ENCODE measurements around the gene SMAD7. TPM values are rescaled to one million over a fixed set of nuclear protein-coding genes. Genes with fewer than 3 reads are reported as not detected.
A peak's percentile ranks its signal among the peaks of the same experiment; 100 is the strongest.

Gene SMAD7
- total RNA-seq, 1 donor from 2014 or later = 26.8 TPM

DNA sequence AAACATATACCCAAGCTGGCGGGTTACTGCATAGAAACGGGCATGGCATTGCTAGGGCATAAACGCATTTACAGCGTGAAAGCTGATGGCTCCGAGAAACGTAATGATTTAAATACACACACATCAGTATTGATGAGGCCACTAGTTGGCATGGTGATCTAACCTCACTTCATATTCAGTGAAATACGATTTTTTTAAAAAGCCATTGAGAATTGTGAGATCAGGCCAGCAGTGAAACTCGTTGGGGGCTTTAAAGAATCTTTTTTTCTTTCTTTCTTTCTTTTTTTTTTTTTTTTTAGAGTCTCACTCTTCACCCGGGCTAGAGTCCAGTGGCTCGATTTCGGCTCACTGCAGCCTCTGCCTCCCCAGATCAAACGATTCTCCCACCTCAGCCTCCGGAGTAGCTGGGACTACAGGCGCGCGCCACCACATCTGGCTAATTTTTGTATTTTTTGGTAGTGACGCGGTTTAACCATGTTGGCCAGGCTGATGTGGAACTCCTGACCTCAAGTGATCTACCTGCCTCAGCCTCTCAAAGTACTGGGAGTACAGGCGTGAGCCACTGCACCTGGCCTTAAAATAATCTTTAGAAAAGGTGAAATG lies 2.4 kb upstream of the SMAD7 start:
- peak overlapping the region; percentile 44 for H3K27ac Mint-ChIP-seq
- peaks cover 14% of the 10 kb centered on the region for H3K27me3 Mint-ChIP-seq (ENCODE audit: insufficient read depth)
- peaks cover 15% of the 10 kb centered on the region for H3K36me3 Mint-ChIP-seq (ENCODE audit: low read depth)
- peak overlapping the region; percentile 89 for H3K4me3 Mint-ChIP-seq
- H3K4me1 Mint-ChIP-seq (ENCODE audit: low read depth) = peaks cover 30% of the 10 kb centered on the region
- no peaks in the 10 kb centered on the region for H3K9me3 Mint-ChIP-seq
- intact Hi-C loops (cut with micrococcal nuclease) = loop anchor here (5.0 to 10.0 kb wide), 2 partner anchors 209 to 502 kb away; no protein-coding TSS in a partner anchor
- no peak for DNase-seq (ENCODE audit: low spot score)

DNA sequence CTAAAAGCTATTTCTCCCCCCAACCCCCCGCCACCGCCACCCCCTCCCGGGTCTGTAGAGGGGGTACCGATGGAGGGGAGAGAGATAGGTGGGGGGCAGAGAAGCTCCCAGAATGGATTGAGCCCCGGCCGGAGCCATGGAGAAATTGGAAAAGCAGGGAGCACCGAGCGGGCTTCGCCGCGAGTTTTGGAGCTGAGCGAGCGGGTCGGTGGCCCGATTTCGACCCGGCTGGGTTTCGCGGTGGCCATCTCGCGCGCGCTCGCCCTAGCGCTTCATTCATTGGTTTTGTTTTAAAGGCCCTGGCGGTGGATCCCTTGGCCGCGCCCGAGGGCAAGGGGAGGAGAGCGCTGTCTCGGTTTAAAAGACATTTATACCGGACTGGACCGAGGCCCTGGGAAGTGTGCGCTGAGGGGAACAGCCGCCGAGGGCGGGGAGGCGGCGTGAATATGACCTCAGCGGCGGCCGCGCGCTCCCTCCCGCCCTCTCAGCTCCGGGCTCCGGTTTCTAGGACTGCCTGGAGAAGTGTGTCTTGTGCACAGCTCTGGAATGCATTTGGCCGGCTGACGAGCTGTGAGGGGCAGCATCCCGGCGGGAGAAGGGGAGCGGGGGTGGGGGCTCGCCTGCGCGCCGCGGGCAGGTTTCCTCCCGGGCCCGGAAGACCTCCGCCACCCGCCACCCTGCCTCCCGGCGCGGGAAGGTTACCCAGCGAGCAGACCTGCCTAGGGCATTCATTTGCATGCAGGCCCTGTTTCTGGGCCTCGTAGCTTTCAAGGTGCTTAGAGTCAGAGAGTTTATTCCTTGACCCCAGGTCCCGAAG lies 1.7 kb upstream of the SMAD7 start:
- no peaks in the 10 kb centered on the region for H3K9me3 Mint-ChIP-seq
- H3K36me3 Mint-ChIP-seq (ENCODE audit: low read depth) = peaks cover 20% of the 10 kb centered on the region
- H3K4me3 Mint-ChIP-seq = peak overlapping the region; percentile 89
- intact Hi-C loops (cut with micrococcal nuclease) = loop anchor here (1.0 to 10.0 kb wide), 6 partner anchors 20 to 502 kb away; no protein-coding TSS in a partner anchor
- H3K27ac Mint-ChIP-seq = peak overlapping the region; percentile 90
- H3K4me1 Mint-ChIP-seq (ENCODE audit: low read depth) = peaks cover 37% of the 10 kb centered on the region
- H3K27me3 Mint-ChIP-seq (ENCODE audit: insufficient read depth) = peaks cover 14% of the 10 kb centered on the region
- DNase-seq (ENCODE audit: low spot score) = peak; percentile 39

DNA sequence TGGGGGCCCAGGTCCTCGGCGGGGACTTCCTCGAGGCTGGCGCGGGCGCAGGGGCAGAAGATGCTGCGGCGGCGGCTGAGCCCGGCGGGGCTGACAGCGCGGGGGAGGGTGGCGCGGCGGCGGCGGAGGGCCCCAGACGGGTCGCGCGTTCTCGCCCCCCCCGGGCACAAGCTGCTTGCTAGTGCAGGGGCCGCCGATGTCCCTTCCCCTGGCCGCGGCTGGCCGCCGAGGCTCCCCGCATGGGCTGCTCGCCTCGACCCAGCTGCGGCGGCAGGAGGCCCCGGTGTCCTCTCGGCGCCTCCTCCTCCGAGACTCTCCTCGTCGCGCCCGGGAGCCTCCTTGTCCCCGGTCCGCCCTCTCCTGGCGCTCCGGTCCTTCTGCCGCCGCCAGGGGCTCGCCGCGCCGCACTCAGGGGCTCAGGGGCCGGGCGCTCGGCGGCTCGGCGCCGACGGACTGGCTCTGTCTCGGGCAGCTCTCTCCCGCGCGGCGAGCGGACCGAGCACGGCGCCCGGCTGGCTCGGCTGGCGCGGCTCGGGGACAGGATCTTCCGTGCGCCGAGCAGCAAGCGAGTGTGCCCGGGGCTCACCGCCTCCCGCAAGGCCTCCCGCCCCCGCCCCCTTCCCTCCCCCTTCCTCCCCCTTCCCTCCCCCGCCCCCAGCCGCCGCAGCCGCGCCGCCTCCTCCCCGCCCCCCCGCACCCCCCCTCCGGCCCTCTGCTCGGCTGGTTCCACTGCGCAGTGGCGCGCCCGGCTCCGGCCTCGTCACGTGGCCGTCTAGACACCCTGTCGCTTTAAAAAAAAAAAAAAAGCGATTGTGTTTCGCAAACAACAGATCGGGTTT lies 902 bp upstream of the SMAD7 start:
- Mint-ChIP-seq H3K4me3 (peak overlapping the region; percentile 98), H3K27ac (peak overlapping the region; percentile 96), H3K9me3 (no peaks in the 10 kb centered on the region), H3K36me3 (ENCODE audit: low read depth) (peaks cover 29% of the 10 kb centered on the region), H3K27me3 (ENCODE audit: insufficient read depth) (peaks cover 14% of the 10 kb centered on the region), H3K4me1 (ENCODE audit: low read depth) (peaks cover 45% of the 10 kb centered on the region)
- peak; percentile 68 for DNase-seq (ENCODE audit: low spot score)
- intact Hi-C loops (cut with micrococcal nuclease) = loop anchor here (1.0 to 10.0 kb wide), 7 partner anchors 19 to 535 kb away; partner anchors contain the start of gene C18orf32

DNA sequence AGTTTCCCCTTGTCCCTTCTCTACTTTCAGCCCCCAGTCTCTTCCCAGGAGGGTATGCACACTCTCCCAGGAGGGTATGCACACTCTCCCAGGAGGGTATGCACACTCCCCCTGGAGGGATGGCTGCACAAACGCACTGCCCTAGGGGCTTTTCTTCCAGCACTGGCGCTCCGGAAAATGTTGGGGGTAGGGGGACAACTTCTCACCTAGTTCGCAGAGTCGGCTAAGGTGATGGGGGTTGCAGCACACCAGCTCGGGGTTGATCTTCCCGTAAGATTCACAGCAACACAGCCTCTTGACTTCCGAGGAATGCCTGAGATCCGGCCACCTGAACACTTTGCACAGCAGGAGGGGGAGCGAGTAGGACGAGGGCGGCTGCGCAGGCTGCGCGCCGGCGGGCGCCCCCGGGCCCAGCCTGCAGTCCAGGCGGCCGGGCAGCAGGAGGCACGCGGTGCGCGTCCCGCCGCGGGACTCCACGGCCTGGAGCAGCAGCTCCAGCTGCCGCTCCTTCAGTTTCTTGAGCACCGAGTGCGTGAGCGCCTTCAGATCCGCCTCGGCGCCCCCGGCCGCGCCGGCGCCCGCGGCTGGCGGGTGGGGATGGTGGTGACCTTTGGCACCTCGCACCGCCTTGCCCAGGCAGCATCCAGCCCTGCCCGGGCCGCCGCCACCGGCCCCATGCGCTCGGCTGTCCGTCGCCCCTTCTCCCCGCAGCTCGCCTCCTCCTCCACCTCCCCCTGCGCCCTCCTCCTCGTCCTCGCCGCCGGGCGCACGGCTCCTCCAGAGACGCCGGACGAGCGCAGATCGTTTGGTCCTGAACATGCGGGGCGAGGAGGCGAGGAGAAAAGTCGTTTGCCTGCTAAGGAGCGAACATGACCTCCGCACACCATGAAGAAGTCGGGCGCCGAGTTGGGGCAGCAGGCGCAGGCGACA lies 894 bp downstream of the SMAD7 start:
- H3K4me1 Mint-ChIP-seq (ENCODE audit: low read depth) = peaks cover 46% of the 10 kb centered on the region
- peaks cover 9% of the 10 kb centered on the region for H3K27me3 Mint-ChIP-seq (ENCODE audit: insufficient read depth)

DNA sequence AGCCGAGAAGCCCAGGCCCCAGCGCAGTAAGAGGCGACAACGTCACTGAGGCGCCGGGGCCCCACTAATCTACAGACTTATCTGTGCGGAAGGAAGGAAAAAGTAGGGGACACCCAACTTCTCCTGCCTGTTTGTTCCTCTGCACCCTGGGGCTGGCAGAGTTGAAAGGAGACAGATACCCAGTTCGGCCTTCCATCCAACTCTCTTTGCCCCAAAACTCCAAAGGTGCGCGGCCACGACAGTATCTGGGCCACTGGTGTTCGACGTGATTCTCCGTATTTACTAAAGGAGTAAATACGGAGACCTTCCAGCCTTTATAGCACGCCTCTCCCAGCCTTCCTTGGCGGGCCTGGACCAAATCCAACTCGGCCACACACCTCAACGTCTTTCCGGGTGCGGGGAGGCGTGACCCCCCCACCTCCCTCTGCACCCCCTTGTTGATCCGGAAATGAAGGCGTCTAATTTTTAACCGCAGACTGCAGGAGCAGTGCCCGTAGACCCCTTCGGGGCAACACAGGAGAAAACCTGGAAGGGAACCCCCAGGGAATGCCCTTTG lies 1.6 kb downstream of the SMAD7 start:
- no peak for DNase-seq (ENCODE audit: low spot score)
- Mint-ChIP-seq H3K27ac (peak overlapping the region; percentile 93), H3K36me3 (ENCODE audit: low read depth) (peaks cover 51% of the 10 kb centered on the region), H3K4me1 (ENCODE audit: low read depth) (peaks cover 53% of the 10 kb centered on the region), H3K27me3 (ENCODE audit: insufficient read depth) (peaks cover 9% of the 10 kb centered on the region), H3K9me3 (no peaks in the 10 kb centered on the region), H3K4me3 (peak overlapping the region; percentile 99)
- intact Hi-C loops (cut with micrococcal nuclease) = loop anchor here (1.0 to 10.0 kb wide), 4 partner anchors 8 to 1336 kb away; partner anchors contain the start of genes ACAA2, CXXC1 and MBD1

More for the DNA sequence above, 894 bp downstream of the SMAD7 start:
- DNase-seq (ENCODE audit: low spot score) = peak; percentile 19
- Mint-ChIP-seq H3K4me3 (peak overlapping the region; percentile 99), H3K27ac (peak overlapping the region; percentile 93), H3K36me3 (ENCODE audit: low read depth) (peaks cover 45% of the 10 kb centered on the region), H3K9me3 (no peaks in the 10 kb centered on the region)
- intact Hi-C loops (cut with micrococcal nuclease) = loop anchor here (1.0 to 10.0 kb wide), 7 partner anchors 9 to 1335 kb away; partner anchors contain the start of genes ACAA2, C18orf32, CXXC1 and MBD1

DNA sequence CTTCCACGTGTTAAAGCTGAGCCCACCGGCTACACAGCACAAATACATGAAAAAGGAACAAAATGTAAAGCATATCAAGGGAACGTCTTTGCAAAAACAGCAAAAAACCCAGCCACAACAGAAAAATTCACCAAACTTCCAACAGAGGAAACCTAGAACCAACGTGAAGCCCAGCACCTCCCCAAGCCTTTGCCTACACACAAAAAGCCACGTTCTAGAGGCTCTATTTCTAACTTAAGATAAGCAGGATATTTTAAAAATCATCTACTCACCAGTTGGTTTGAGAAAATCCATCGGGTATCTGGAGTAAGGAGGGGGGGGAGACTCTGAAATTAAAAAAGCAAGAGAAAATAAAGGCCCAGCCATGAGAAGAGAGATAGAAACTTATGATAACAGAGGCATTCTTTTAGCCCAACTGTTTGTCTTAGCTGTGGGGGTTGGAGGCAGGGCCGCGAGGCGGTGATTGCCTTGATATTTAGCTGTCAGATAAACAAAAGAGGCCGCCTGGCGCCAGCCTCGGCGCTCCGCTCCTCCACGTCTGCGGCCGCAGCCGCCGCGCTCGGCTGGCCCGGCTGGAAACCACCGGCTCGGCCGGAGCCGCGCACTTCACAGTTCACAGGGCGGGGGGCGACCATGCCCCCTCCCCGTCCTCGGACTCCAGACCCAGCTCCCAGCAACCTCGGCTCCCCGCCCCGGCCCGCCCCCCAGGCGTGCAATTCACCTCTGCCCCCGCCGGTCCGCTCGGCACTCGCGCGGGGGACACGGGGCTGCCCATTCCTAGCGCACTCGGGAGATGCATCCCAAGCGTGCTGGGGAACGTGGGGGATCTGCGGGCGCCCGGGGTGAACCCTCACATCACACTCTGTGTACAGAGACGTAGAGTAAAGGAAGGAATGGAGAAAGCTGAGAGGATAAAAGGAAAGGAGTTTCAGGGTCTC lies 2.4 kb downstream of the SMAD7 start:
- Mint-ChIP-seq H3K4me1 (ENCODE audit: low read depth) (peaks cover 60% of the 10 kb centered on the region), H3K27me3 (ENCODE audit: insufficient read depth) (peaks cover 9% of the 10 kb centered on the region), H3K27ac (peak overlapping the region; percentile 93), H3K4me3 (peak overlapping the region; percentile 99), H3K9me3 (no peaks in the 10 kb centered on the region), H3K36me3 (ENCODE audit: low read depth) (peaks cover 58% of the 10 kb centered on the region)
- DNase-seq (ENCODE audit: low spot score) = peak; percentile 29
- intact Hi-C loops (cut with micrococcal nuclease) = loop anchor here (1.0 to 10.0 kb wide), 6 partner anchors 7 to 1336 kb away; partner anchors contain the start of genes ACAA2, CXXC1 and MBD1

DNA sequence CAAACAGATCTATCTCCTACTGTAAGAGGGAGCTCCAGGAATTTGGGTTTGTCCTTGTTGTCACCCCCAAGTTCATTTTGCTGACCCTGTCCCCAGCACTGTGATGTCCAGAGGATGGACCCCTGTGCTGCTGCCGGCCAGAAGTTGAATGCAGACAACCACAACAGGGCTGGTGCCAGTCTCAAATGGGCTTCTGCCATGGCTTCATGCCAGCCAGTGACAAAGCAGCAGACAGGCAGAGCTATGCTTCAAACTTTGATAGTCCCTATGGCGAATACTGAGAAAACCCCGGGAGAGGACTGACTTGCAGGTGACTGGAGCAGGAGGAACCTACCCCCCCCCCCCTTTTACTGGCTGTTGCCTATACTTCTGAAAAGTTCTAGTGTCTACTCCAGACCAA lies 3.2 kb downstream of the SMAD7 start:
- DNase-seq (ENCODE audit: low spot score) = no peak
- no peaks in the 10 kb centered on the region for H3K9me3 Mint-ChIP-seq
- peaks cover 68% of the 10 kb centered on the region for H3K4me1 Mint-ChIP-seq (ENCODE audit: low read depth)
- intact Hi-C loops (cut with micrococcal nuclease) = loop anchor here (5.0 to 10.0 kb wide), 2 partner anchors 865 to 1337 kb away; partner anchors contain the start of genes ACAA2, CXXC1 and MBD1
- peak overlapping the region; percentile 99 for H3K4me3 Mint-ChIP-seq
- H3K27ac Mint-ChIP-seq = no peak overlapping the region
- peaks cover 3% of the 10 kb centered on the region for H3K27me3 Mint-ChIP-seq (ENCODE audit: insufficient read depth)
- peaks cover 60% of the 10 kb centered on the region for H3K36me3 Mint-ChIP-seq (ENCODE audit: low read depth)

DNA sequence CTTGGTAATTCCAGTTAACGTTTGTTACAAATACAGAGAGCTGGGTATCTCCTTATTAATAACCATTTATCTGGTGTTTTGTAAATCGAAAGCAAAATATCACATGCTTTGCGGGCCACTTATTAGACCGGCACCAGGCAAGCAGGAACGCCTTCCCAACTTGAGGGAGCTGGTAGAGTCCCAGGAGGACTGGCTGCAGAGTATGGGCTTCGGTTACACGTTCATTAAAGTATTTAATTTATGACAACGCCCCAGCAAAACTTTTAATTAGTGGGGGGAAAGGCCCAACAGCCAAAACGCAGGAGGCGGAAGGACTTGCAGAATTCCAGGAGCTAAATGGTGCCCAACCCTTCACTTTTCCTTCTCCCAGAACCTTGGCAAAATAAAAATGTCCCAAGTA lies 3.7 kb downstream of the SMAD7 start:
- peaks cover 63% of the 10 kb centered on the region for H3K36me3 Mint-ChIP-seq (ENCODE audit: low read depth)
- H3K27me3 Mint-ChIP-seq (ENCODE audit: insufficient read depth) = peaks cover 2% of the 10 kb centered on the region
- H3K4me3 Mint-ChIP-seq = peak overlapping the region; percentile 99
- intact Hi-C loops (cut with micrococcal nuclease) = loop anchor here (5.0 to 10.0 kb wide), 2 partner anchors 865 to 1338 kb away; partner anchors contain the start of genes ACAA2, CXXC1 and MBD1
- H3K4me1 Mint-ChIP-seq (ENCODE audit: low read depth) = peaks cover 70% of the 10 kb centered on the region
- DNase-seq (ENCODE audit: low spot score) = no peak
- H3K9me3 Mint-ChIP-seq = no peaks in the 10 kb centered on the region
- no peak overlapping the region for H3K27ac Mint-ChIP-seq

DNA sequence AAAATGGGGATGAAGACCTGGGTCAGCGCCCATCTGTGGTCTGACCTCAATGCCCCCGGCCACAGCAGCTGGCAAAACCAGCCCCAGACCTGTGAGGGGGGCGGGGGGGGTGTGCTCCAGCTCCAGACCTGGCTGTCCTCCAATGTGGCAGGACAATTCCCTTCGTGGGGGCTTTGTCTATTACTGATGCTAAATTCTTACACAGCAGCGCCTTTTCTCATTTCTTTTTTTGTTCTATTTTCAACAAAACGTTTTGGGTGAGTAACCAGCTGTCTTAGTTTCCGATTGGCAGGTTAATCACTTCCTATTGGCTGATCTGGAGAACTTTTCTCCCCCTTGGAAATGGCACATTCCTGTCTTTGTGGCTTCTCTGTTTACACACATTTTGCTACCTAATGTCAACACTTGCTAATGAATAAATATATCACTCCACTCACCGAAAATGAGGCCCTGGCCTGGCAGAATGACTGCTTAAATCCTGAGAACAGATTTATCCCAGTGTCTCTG lies 4.4 kb downstream of the SMAD7 start:
- intact Hi-C loops (cut with micrococcal nuclease) = loop anchor here (5.0 to 10.0 kb wide), 2 partner anchors 866 to 1338 kb away; partner anchors contain the start of genes ACAA2, CXXC1 and MBD1
- Mint-ChIP-seq H3K36me3 (ENCODE audit: low read depth) (peaks cover 66% of the 10 kb centered on the region), H3K4me3 (peak overlapping the region; percentile 99), H3K4me1 (ENCODE audit: low read depth) (peaks cover 75% of the 10 kb centered on the region), H3K27ac (no peak overlapping the region), H3K9me3 (no peaks in the 10 kb centered on the region), H3K27me3 (ENCODE audit: insufficient read depth) (peaks cover 2% of the 10 kb centered on the region)
- no peak for DNase-seq (ENCODE audit: low spot score)

DNA sequence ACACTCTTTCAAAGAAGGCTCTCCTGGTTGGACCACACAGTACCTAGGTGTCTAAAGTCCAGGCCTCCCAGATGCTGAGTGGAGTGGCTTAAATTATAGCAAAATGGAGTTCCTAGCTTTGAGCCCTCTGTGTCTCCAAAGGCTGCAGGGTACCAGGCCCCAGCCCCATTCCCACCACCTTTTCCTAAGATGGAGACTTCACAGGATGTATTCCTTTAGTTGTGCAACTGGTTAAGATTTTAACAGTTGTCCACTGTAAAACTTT lies 4.9 kb downstream of the SMAD7 start:
- no peak for DNase-seq (ENCODE audit: low spot score)
- Mint-ChIP-seq H3K4me1 (ENCODE audit: low read depth) (peaks cover 80% of the 10 kb centered on the region), H3K27ac (no peak overlapping the region), H3K27me3 (ENCODE audit: insufficient read depth) (peaks cover 2% of the 10 kb centered on the region), H3K36me3 (ENCODE audit: low read depth) (peaks cover 69% of the 10 kb centered on the region), H3K9me3 (no peaks in the 10 kb centered on the region), H3K4me3 (peak overlapping the region; percentile 99)
- intact Hi-C loops (cut with micrococcal nuclease) = loop anchor here (5.0 to 10.0 kb wide), 2 partner anchors 866 to 1339 kb away; partner anchors contain the start of genes ACAA2, CXXC1 and MBD1
